ENCODE results near the gene GATAD2A.
"Not testable (repeated sequence)": the region's sequence is repeated elsewhere in the genome, so short reads cannot be mapped to it uniquely, and the experiment has no call there.

Gene GATAD2A

DNA sequence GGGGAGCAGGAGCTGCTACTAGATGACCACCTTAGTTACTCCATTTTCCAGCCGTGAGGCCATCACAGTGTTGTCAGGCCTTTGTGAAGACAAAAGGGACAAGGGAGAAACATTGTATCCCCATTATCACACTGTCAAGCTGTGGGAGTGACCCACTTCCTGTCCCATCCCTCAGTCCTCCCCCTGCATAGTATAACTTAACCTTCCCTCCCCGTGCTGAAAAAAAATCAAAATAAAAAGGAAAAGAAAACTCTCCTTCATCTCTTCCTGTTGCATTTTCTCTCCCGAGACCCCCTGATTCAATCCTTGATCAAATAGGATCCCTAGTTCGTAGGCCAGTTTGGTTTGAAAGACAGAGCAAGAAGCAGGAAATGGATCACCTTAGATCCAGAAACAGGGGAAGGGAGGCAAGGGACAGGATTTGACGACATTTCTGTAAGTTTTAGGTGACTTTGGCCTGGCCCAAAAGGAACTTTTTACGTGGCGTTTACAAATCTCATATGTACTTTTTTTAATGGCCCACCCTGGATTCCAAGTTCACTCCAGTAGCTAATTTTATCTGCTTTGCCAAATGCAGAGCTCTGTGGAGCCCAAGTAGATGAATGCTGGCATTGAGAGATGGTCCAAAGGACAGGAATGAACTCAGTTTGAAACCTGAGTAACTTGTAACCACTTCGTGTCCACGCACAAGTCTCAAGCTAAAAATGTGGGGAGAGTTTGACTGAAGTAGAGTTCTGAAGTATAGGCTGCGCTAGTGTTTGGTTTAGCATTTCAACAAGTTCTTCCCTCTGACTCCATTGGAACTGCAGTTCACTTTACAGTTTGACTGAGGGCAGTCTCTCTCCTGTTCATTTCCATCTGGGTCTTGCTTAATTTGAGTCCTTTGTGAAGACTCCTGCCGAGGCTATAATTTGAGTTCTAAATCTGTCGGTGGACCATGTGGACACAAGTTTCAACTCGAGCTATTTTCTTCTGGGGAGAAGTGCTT, 16.6 kb upstream of the GATAD2A start:
- no peak for DNase-seq

GRCh38 chr19:19389683-19390082, 15.8 kb upstream of the GATAD2A start:
- DNase-seq: not testable (repeated sequence)

GRCh38 chr19:19394333-19394732, 11.1 kb upstream of the GATAD2A start:
- DNase-seq: not testable (repeated sequence)

- DNase-seq: no peak
Measured at GRCh38 chr19:19399733-19400433, 5.6 kb upstream of the GATAD2A start.

- DNase-seq: no peak
Measured at GRCh38 chr19:19402656-19403372, 2.7 kb upstream of the GATAD2A start.

GRCh38 chr19:19403373-19403901, 2.0 kb upstream of the GATAD2A start:
- DNase-seq: no peak

GRCh38 chr19:19405971-19406877, 749 bp downstream of the GATAD2A start:
- DNase-seq: peak; percentile 73

DNA sequence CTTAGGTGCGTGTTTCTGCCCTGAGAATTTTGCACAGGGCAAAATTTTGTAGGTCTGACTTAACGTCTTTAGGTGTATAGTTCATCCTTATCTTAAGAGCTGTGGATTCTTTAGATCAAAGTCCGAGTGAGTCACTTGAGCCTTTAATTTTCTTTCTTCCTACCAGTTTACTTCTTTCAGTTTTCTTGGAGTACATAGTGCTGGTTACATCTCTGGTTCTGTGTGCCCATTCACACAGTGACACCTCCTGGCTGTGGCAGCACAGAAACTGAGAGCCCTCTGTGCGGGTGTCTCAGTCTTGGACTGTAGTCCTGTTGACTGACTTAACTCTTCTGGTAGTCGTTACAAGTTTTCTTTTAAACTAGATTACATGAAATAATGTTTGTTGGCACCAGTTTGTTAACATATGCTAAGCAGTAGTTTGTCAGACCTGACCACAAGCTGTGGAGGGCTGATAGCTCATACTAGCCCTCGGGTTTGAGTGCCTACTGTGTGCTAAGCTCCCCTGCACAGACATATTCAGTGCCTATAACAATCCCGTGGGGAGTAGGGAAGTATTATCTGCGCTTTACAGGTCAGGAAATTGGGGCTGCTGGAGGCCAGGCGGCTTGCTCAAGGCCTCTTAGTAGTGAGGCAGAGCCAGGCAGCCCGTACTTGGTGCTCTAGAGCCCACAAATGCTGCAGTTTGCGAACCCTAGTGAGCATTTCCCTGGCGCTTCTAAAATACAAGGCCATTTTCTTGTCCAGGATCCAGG, 1.6 kb downstream of the GATAD2A start:
- peak; percentile 40 for DNase-seq

- no peak for DNase-seq
Measured at GRCh38 chr19:19407633-19407930, 2.1 kb downstream of the GATAD2A start.

- no peak for DNase-seq
Measured at GRCh38 chr19:19409205-19409604, 3.7 kb downstream of the GATAD2A start.

DNA sequence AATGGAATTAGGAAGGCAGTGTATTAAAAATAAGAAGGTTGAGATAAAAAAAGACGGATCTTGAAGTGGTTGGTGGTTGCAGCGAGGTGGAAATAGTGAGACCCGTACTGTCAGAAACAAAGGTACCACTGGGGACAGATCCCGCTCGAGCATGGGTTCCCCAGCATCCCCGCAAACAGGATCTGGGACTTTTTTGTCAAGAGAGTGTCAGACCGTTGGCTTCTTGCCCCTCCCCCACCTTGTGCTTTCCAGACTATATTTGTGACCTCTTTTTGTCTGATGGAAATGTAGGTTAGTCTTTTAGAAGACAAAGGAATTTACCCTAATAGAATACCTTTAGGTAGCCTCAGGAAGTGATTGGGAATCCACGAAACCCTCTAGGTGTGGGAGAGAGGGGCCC, 4.2 kb downstream of the GATAD2A start:
- DNase-seq: no peak

DNA sequence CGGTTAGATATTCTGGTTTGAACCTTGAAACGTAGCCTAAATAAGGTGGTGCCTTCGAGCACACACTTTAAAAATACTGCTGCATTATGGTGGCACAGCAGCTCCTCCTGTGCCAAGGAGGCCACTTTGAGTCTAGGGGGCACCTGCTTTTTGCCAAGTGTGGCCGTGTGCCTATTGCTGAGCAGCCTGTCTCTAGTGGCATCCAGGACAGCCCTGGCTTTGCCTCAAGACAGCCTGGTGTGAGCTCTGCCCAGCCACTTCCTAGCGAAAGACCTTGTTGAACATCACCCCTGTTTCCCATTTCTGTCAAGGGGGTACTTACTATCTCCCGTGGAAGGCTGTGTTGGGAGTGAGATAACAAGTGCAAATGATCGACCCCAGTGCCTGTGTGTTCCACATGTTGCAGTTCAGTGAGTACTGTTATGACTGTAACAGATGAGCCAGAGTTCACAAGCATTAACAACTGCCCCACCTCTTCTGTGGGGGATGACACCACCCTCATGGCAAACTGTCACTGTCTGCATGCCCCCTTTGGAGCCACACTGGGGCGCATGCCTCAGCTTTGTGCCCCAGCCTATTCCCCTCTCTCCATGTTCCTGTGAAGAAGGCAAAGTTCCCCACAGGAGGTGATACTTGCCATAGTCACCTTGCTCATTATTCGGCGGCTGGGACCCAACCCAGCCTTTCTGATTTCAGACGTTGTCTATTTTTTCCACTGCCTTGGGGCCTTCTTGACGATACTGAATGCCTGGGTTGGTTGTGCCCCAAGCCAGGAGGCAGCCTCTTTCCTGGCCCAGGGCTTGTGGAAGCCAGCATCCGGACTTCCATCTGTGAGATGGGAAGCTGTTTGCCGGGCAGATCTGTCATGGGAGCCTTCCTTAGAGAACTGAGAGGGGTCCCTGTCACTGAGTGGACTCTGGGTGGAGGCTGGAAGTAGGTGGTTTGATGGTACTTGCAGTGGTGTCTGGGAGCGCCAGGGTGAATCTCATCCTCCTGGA, 5.4 kb downstream of the GATAD2A start:
- no peak for DNase-seq

DNA sequence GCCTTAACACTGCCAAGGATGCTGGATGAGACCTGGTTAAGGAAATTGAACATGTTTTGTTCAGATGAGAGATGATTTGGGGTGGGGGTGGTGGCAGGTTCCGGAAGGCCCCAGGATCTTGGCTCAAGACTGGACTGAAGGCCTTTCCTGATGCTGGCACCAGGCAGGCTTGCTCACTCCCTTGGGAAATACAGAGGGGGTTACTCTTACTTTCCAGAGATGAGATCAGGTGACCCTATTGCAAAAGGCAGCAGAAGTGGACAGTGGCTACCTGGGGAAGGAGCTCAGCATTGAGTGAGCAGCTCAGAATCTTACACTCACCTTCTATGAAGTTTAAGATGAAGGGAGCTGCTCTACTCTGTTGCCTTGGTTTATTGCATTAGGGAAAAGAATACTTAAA, 10.8 kb downstream of the GATAD2A start:
- no peak for DNase-seq

GRCh38 chr19:19417046-19417445, 11.6 kb downstream of the GATAD2A start:
- no peak for DNase-seq

DNA sequence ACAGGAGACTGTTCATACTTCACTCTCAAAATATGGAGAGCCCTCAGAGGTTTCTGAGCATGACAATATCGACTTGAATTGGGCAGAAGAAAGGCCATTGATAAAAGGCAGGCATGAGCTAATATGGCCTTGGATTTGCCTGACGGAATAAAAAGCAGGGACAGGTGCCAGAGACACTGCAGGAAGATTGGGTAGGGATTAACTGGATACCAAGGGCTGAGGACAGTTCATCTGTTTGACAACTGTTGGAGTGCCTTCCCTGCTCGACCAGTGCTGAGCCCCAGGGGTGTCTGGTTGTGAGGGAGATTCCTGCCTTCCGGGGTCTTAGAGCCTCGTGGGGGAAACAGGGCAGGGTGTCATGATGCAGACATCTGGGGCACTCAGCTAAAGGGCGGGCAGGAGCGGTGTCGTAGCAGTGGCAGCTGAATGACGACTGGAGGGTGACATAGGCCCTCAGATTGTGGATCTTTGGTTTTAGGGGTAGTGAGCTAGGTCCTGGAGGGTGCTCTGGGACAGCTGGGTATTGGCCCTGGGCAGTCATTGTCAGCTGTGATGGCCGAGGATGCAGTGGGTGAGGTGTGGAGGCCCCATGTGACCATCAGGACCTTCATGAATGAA, 12.3 kb downstream of the GATAD2A start:
- DNase-seq: peak; percentile 58

GRCh38 chr19:19418555-19419260, 13.2 kb downstream of the GATAD2A start:
- no peak for DNase-seq

DNA sequence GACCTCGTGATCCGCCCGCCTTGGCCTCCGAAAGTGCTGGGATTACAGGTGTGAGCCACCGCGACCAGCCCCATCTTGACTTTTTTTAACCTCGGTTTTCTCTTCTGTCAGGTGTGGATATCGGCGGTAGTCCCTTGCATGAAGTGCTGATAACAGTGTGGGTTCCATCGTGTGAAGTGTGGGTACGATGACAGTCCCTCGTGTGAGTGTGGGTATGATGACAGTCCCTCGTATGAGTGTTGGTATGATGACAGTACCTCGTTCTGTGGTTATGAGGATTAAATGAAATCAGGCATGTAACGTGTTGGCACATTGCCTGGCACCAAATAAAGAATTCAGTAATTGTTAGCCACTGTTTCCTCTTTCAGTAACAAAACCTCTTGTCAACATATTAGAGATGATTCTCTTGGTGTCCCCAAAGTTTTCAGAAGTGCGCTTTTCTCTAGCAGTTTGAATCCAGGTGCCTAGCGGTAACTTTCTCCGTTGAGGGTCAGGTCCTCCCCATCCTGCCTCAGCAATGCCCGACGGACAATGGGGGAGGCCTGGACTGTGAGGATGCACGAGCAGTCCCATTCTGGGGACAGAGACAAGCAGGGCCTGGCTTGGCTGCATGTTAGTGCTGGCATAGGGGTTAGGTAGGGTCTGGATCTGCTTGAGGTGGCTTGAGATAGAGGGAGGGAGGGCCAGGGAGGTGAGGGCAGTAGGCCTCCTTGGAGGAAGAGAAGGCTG, 15.3 kb downstream of the GATAD2A start:
- no peak for DNase-seq

GRCh38 chr19:19421299-19421696, 15.8 kb downstream of the GATAD2A start:
- no peak for DNase-seq

Measured in femur (tissue), 1 donor.